ENCODE measurements around the gene FGF14.

FGF14 gene

GRCh38 chr13:102040812-102041211, 361.0 kb downstream of the FGF14 start:
- H3K36me3 ChIP-seq (replicated peaks; ENCODE audit: low read depth, low read length) = no peaks in the 10 kb centered on the region
- no peak overlapping the region for H2AFZ ChIP-seq (ENCODE audit: low read depth, low read length)
- no peak overlapping the region for H3K4me2 ChIP-seq (ENCODE audit: low read length)
- H3K9me3 ChIP-seq (ENCODE audit: insufficient read depth, low read length) = no peaks in the 10 kb centered on the region
- H3K27me3 ChIP-seq (ENCODE audit: low read depth, low read length) = no peaks in the 10 kb centered on the region
- no peak overlapping the region for H3K4me3 ChIP-seq (ENCODE audit: low read length)
- no peaks in the 10 kb centered on the region for H3K79me2 ChIP-seq (ENCODE audit: low read length)
- H3K9ac ChIP-seq (ENCODE audit: low read length) = no peak overlapping the region
- H3K27ac ChIP-seq (ENCODE audit: low read length) = no peak overlapping the region
- no peaks in the 10 kb centered on the region for H4K20me1 ChIP-seq (ENCODE audit: insufficient read depth, low read length)
- TF ChIP-seq EZH2phosphoT487 (IDR thresholded peaks at IDR 0.05; ENCODE audit: low read depth) (no peak), CTCF (IDR thresholded peaks at IDR 0.05; ENCODE audit: low read depth, low read length) (no peak)
- no peaks in the 10 kb centered on the region for H3K4me1 ChIP-seq (ENCODE audit: low read length)

DNA sequence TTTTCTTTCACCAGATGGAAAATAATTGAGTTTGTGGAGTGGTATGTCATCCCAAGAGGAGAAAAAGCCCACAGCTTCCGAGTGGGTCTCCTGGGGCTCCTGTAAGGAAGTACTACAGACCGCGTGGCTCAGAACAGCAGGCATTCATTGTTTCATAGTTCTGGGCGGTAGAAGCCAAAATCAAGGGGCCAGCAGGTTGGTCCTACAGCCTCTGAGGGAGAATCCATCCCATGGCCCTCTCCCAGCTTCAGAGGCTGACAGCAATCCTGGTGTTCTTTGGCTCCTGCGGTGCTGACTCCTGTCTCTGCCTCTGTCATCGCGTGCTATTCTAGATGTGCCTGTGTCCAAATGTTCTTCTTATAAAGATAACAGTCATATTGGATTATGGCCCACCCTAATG, 362.6 kb downstream of the FGF14 start:
- TF ChIP-seq EZH2phosphoT487 (IDR thresholded peaks at IDR 0.05; ENCODE audit: low read depth) (no peak), CTCF (IDR thresholded peaks at IDR 0.05; ENCODE audit: low read depth, low read length) (no peak)
- no peaks in the 10 kb centered on the region for H3K79me2 ChIP-seq (ENCODE audit: low read length)

GRCh38 chr13:102038787-102039186, 363.1 kb downstream of the FGF14 start:
- no peak for TF ChIP-seq CTCF (IDR thresholded peaks at IDR 0.05; ENCODE audit: low read depth, low read length)
- no peak for TF ChIP-seq EZH2phosphoT487 (IDR thresholded peaks at IDR 0.05; ENCODE audit: low read depth)

More for the DNA sequence above, 362.6 kb downstream of the FGF14 start:
- Histone ChIP-seq H2AFZ (ENCODE audit: low read depth, low read length) (no peak overlapping the region), H4K20me1 (ENCODE audit: insufficient read depth, low read length) (no peaks in the 10 kb centered on the region), H3K36me3 (replicated peaks; ENCODE audit: low read depth, low read length) (no peaks in the 10 kb centered on the region), H3K9ac (ENCODE audit: low read length) (no peak overlapping the region), H3K9me3 (ENCODE audit: insufficient read depth, low read length) (no peaks in the 10 kb centered on the region), H3K4me1 (ENCODE audit: low read length) (no peaks in the 10 kb centered on the region), H3K27ac (ENCODE audit: low read length) (no peak overlapping the region), H3K27me3 (ENCODE audit: low read depth, low read length) (no peaks in the 10 kb centered on the region), H3K4me3 (ENCODE audit: low read length) (no peak overlapping the region), H3K4me2 (ENCODE audit: low read length) (no peak overlapping the region)

GRCh38 chr13:102035969-102036368, 365.9 kb downstream of the FGF14 start:
- no peaks in the 10 kb centered on the region for H3K9me3 ChIP-seq (ENCODE audit: insufficient read depth, low read length)
- H3K79me2 ChIP-seq (ENCODE audit: low read length) = no peaks in the 10 kb centered on the region
- TF ChIP-seq EZH2phosphoT487 (IDR thresholded peaks at IDR 0.05; ENCODE audit: low read depth) = no peak
- no peak for TF ChIP-seq CTCF (IDR thresholded peaks at IDR 0.05; ENCODE audit: low read depth, low read length)
- H3K36me3 ChIP-seq (replicated peaks; ENCODE audit: low read depth, low read length) = no peaks in the 10 kb centered on the region
- no peak overlapping the region for H2AFZ ChIP-seq (ENCODE audit: low read depth, low read length)
- H3K4me3 ChIP-seq (ENCODE audit: low read length) = no peak overlapping the region
- H3K9ac ChIP-seq (ENCODE audit: low read length) = no peak overlapping the region
- H3K27ac ChIP-seq (ENCODE audit: low read length) = no peak overlapping the region
- no peak overlapping the region for H3K4me2 ChIP-seq (ENCODE audit: low read length)
- H3K27me3 ChIP-seq (ENCODE audit: low read depth, low read length) = no peaks in the 10 kb centered on the region
- no peaks in the 10 kb centered on the region for H3K4me1 ChIP-seq (ENCODE audit: low read length)
- no peaks in the 10 kb centered on the region for H4K20me1 ChIP-seq (ENCODE audit: insufficient read depth, low read length)

More at GRCh38 chr13:102038787-102039186, 363.1 kb downstream of the FGF14 start:
- H2AFZ ChIP-seq (ENCODE audit: low read depth, low read length) = no peak overlapping the region
- no peak overlapping the region for H3K9ac ChIP-seq (ENCODE audit: low read length)
- no peak overlapping the region for H3K4me2 ChIP-seq (ENCODE audit: low read length)
- no peaks in the 10 kb centered on the region for H3K4me1 ChIP-seq (ENCODE audit: low read length)
- H3K4me3 ChIP-seq (ENCODE audit: low read length) = no peak overlapping the region
- H4K20me1 ChIP-seq (ENCODE audit: insufficient read depth, low read length) = no peaks in the 10 kb centered on the region
- no peak overlapping the region for H3K27ac ChIP-seq (ENCODE audit: low read length)
- no peaks in the 10 kb centered on the region for H3K36me3 ChIP-seq (replicated peaks; ENCODE audit: low read depth, low read length)
- H3K79me2 ChIP-seq (ENCODE audit: low read length) = no peaks in the 10 kb centered on the region
- no peaks in the 10 kb centered on the region for H3K9me3 ChIP-seq (ENCODE audit: insufficient read depth, low read length)
- H3K27me3 ChIP-seq (ENCODE audit: low read depth, low read length) = no peaks in the 10 kb centered on the region
